ENCODE results near the gene BCAN. TPM values are rescaled to one million over a fixed set of nuclear protein-coding genes. Genes with fewer than 3 reads are reported as not detected.

The BCAN gene
- total RNA-seq, 6 experiments from 2014 or later = not detected

DNA sequence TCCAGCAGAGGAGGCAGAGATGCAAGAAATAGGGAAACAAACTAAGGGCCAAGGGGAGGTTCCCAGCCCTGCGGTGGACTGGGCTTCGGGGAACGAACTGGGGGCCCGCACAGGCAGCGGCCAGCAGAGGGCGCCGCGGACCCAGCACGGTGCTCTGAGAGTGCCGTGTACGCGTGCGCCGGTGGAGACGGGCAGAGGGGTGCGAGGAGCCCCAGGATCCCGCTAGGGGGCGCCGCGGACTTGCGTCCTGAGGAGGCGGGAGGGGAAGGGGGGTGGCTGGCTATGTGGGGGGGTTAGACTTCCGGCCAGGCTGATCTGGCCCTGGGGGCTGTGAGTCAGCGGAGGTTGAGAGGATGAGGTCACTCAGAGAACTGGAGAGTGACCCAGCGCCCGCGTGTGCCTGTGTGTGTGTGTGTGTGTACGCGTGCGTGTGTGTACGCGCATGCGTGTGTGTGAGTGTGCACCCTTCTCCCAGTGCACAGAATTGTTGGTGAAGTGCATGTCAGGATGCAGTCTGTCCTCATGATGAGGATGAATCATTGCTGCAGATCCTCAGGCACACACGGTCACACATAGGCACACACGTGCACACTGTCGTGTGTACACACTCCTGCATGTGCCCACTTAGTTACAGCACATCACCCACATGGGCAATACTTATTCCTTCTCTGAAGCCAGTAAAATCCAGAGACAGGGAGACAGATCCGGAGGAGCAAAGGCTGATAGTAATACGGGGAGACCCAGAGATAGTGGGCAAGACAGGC lies 18.3 kb downstream of the BCAN start:
- TF ChIP-seq, protein P1, sequence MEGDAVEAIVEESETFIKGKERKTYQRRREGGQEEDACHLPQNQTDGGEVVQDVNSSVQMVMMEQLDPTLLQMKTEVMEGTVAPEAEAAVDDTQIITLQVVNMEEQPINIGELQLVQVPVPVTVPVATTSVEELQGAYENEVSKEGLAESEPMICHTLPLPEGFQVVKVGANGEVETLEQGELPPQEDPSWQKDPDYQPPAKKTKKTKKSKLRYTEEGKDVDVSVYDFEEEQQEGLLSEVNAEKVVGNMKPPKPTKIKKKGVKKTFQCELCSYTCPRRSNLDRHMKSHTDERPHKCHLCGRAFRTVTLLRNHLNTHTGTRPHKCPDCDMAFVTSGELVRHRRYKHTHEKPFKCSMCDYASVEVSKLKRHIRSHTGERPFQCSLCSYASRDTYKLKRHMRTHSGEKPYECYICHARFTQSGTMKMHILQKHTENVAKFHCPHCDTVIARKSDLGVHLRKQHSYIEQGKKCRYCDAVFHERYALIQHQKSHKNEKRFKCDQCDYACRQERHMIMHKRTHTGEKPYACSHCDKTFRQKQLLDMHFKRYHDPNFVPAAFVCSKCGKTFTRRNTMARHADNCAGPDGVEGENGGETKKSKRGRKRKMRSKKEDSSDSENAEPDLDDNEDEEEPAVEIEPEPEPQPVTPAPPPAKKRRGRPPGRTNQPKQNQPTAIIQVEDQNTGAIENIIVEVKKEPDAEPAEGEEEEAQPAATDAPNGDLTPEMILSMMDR (IDR thresholded peaks at IDR 0.05) = peak; percentile 99
- peaks cover 18% of the 10 kb centered on the region for H3K27me3 Mint-ChIP-seq (ENCODE audit: insufficient read depth)
- H3K27ac Mint-ChIP-seq = peak overlapping the region; percentile 98
- no peaks in the 10 kb centered on the region for H3K9me3 Mint-ChIP-seq
- peak; percentile 97 for DNase-seq
- H3K4me1 Mint-ChIP-seq (ENCODE audit: low read depth) = peaks cover 72% of the 10 kb centered on the region
- H3K4me3 Mint-ChIP-seq = peak overlapping the region; percentile 82
- no peaks in the 10 kb centered on the region for H3K36me3 Mint-ChIP-seq (ENCODE audit: low read depth)

DNA sequence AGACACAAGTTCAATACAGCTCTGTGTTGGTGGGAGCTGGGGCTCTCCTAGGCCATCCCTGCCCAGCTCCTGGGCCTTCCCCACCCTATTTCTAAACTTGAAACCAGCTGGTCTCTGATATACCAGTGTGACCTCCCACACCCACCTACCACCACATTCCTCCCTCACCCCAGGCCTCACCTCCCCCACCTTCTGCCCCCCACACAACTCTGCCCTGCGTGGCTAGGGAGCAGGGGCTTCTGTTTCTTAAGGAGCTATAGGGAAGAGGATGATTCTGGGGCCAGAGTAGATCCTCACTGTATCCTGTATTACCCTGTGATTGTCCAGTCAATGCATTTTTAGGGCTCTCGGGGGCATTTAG lies 18.8 kb downstream of the BCAN start:
- TF ChIP-seq, protein P1 (IDR thresholded peaks at IDR 0.05) = no peak
- Mint-ChIP-seq H3K4me3 (peak overlapping the region; percentile 82), H3K27ac (peak overlapping the region; percentile 98), H3K9me3 (no peaks in the 10 kb centered on the region), H3K27me3 (ENCODE audit: insufficient read depth) (peaks cover 18% of the 10 kb centered on the region), H3K4me1 (ENCODE audit: low read depth) (peaks cover 78% of the 10 kb centered on the region), H3K36me3 (ENCODE audit: low read depth) (no peaks in the 10 kb centered on the region)
- no peak for DNase-seq

DNA sequence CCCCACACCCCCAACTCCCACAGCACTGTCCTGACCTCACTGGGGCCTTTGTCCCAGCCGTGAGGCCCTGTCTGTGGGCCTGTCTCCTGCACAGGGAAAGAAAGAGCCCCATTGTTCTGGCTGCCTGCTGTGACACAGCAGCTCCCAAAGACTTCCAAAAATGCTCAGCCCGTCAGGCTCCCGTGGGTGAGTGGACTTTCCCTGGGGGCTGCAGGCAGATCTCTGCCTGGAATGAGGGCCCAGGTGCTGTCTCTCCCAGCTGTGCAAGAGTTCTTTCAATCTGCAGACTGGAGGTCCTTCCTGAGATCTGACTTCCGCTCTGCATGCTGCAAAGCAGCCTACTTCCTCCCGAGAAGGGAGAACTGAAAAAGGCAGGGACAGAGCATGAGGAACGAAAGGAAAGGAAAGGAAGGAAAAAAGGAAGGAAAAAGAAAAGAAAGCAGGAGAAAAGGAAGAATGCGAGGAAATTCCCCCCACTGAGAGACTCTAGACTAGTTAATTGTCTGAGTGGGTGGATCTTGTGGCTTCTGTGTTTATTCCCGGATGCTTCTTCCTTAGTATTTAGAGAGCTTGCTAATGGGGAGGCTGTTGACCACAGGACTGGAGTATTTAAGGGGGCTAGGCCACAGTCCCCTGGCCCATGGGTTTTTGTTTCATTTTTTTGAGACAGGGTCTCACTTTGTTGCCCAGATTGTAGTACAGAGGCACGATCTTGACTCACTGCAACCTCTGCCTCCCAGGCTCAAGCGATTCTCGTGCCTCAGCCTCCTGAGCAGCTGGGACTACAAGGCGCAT lies 20.3 kb downstream of the BCAN start:
- Mint-ChIP-seq H3K9me3 (no peaks in the 10 kb centered on the region), H3K36me3 (ENCODE audit: low read depth) (no peaks in the 10 kb centered on the region), H3K27ac (peak overlapping the region; percentile 98), H3K4me1 (ENCODE audit: low read depth) (peaks cover 83% of the 10 kb centered on the region), H3K4me3 (peak overlapping the region; percentile 59), H3K27me3 (ENCODE audit: insufficient read depth) (peaks cover 7% of the 10 kb centered on the region)
- TF ChIP-seq, protein P1 (IDR thresholded peaks at IDR 0.05) = no peak
- no peak for DNase-seq

DNA sequence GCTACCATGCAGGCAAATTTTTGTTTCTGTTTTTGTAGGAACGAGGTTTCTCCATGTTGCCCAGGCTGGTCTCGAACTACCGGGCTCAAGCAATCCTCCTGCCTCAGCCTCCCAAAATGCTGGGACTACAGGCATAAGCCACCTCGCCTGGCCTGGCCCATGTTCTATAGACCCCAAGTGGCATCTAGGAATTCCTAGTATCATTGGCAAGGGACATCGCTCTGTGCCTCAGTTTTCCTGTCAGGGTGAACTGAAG lies 20.8 kb downstream of the BCAN start:
- TF ChIP-seq, protein P1 (IDR thresholded peaks at IDR 0.05) = no peak
- H3K27ac Mint-ChIP-seq = peak overlapping the region; percentile 98

DNA sequence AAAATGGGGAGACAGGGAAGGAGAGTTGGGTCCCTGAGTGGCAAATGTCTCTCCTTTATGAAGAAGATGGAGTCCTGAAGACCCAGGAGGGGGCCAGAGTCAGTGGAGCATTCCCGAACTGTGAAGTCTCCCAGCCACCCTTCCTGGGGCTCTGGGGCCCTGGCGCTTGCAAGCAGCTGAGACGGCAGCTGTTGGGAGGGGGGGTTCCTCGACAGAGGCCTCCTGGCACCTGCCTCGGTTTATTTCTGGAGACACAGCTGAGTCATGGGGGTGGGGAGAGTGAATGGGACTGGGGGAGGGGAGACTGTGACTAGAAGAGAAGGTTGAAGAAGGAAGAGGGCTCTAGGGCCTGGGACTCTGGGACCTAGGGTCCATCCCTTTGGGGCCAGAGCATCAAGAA lies 21.3 kb downstream of the BCAN start:
- H3K36me3 Mint-ChIP-seq (ENCODE audit: low read depth) = no peaks in the 10 kb centered on the region
- peak overlapping the region; percentile 31; the same call in 1 of the 2 replicates for H3K4me3 Mint-ChIP-seq
- peaks cover 6% of the 10 kb centered on the region for H3K27me3 Mint-ChIP-seq (ENCODE audit: insufficient read depth)
- H3K27ac Mint-ChIP-seq = peak overlapping the region; percentile 98
- peaks cover 88% of the 10 kb centered on the region for H3K4me1 Mint-ChIP-seq (ENCODE audit: low read depth)
- no peaks in the 10 kb centered on the region for H3K9me3 Mint-ChIP-seq
- no peak for DNase-seq
- TF ChIP-seq, protein P1 (IDR thresholded peaks at IDR 0.05) = no peak

More for the DNA sequence above, 20.8 kb downstream of the BCAN start:
- no peak overlapping the region for H3K4me3 Mint-ChIP-seq
- peaks cover 84% of the 10 kb centered on the region for H3K4me1 Mint-ChIP-seq (ENCODE audit: low read depth)
- DNase-seq = no peak
- H3K36me3 Mint-ChIP-seq (ENCODE audit: low read depth) = no peaks in the 10 kb centered on the region
- H3K27me3 Mint-ChIP-seq (ENCODE audit: insufficient read depth) = peaks cover 5% of the 10 kb centered on the region; the same call in 1 of the 2 replicates
- no peaks in the 10 kb centered on the region for H3K9me3 Mint-ChIP-seq
